ENCODE measurements around the gene SUPT6H.
A peak's percentile ranks its signal among the peaks of the same experiment; 100 is the strongest.
"Not testable (repeated sequence)": the region's sequence is repeated elsewhere in the genome, so short reads cannot be mapped to it uniquely, and the experiment has no call there.

The SUPT6H gene

GRCh38 chr17:28717578-28718332 is 55.8 kb downstream of the SUPT6H start, which contains the start of gene RAB34:
Gene RAB34, minus strand, starts transcription at chr17:28717868. Its CDS starts 602 bp downstream, at chr17:28717266.
- FAIRE-seq: no peak
- no peak for DNase-seq (ENCODE audit: insufficient read length, low spot score)

GRCh38 chr17:28718333-28719020 is 56.5 kb downstream of the SUPT6H start:
- DNase-seq (ENCODE audit: insufficient read length, low spot score): no peak
- FAIRE-seq: peak; percentile 26

- DNase-seq (ENCODE audit: insufficient read length, low spot score): no peak
- FAIRE-seq: no peak
These were observed 57.0 kb downstream of the SUPT6H start for GRCh38 chr17:28719021-28719433.

GRCh38 chr17:28720247-28720996 is 58.4 kb downstream of the SUPT6H start:
- DNase-seq (ENCODE audit: insufficient read length, low spot score): no peak

GRCh38 chr17:28720997-28721329 is 59.0 kb downstream of the SUPT6H start:
- FAIRE-seq; DNase-seq (ENCODE audit: insufficient read length, low spot score): not testable (repeated sequence)

More at GRCh38 chr17:28720247-28720996, 58.4 kb downstream of the SUPT6H start:
- FAIRE-seq: no peak

- DNase-seq (ENCODE audit: insufficient read length, low spot score): no peak
- no peak for FAIRE-seq
These were observed 60.6 kb downstream of the SUPT6H start for GRCh38 chr17:28722417-28723158.

GRCh38 chr17:28723159-28723835 is 61.3 kb downstream of the SUPT6H start:
- DNase-seq (ENCODE audit: insufficient read length, low spot score) (no peak), FAIRE-seq (no peak)

- not testable (repeated sequence) for FAIRE-seq; DNase-seq (ENCODE audit: insufficient read length, low spot score)
These were observed 62.0 kb downstream of the SUPT6H start for GRCh38 chr17:28723836-28724499.

- DNase-seq (ENCODE audit: insufficient read length, low spot score): no peak
- FAIRE-seq: no peak
These were observed 62.6 kb downstream of the SUPT6H start for GRCh38 chr17:28724500-28725165.

- DNase-seq (ENCODE audit: insufficient read length, low spot score) (no peak), FAIRE-seq (peak; percentile 78)
These were observed 63.2 kb downstream of the SUPT6H start for GRCh38 chr17:28725166-28725659.

GRCh38 chr17:28725660-28726225 is 63.7 kb downstream of the SUPT6H start:
- no peak for DNase-seq (ENCODE audit: insufficient read length, low spot score)
- no peak for FAIRE-seq

- no peak for FAIRE-seq
- no peak for DNase-seq (ENCODE audit: insufficient read length, low spot score)
These were observed 64.2 kb downstream of the SUPT6H start, which contains the start of gene TLCD1 for GRCh38 chr17:28726226-28726626. Gene TLCD1, minus strand, starts transcription at chr17:28726233. Its CDS starts 136 bp downstream, at chr17:28726097.

- FAIRE-seq: peak; percentile 92
- DNase-seq (ENCODE audit: insufficient read length, low spot score): peak; percentile 81
These were observed 64.9 kb downstream of the SUPT6H start for GRCh38 chr17:28726627-28727491.

- no peak for DNase-seq (ENCODE audit: insufficient read length, low spot score)
- FAIRE-seq: peak; percentile 88
These were observed 66.6 kb downstream of the SUPT6H start, which contains the start of gene NEK8 for GRCh38 chr17:28728364-28729200. Gene NEK8, plus strand, starts transcription at chr17:28728788. Its CDS starts 26 bp downstream, at chr17:28728814.

- no peak for FAIRE-seq
- no peak for DNase-seq (ENCODE audit: insufficient read length, low spot score)
These were observed 67.9 kb downstream of the SUPT6H start for GRCh38 chr17:28729950-28730330.

- DNase-seq (ENCODE audit: insufficient read length, low spot score) (no peak), FAIRE-seq (no peak)
These were observed 71.3 kb downstream of the SUPT6H start for GRCh38 chr17:28733346-28733745.
